Fibroblast of lung (primary cell): ENCODE results near the gene CARD16. TPM values are rescaled to one million over a fixed set of nuclear protein-coding genes. Genes with fewer than 3 reads are reported as not detected.
"Not testable (repeated sequence)": the region's sequence is repeated elsewhere in the genome, so short reads cannot be mapped to it uniquely, and the experiment has no call there.

Source experiments
- DNase-seq, 2 donors: peaks; one replicate each; pipeline versions ENCODE4 v3.0.0 to v3.0.0-alpha.2; 2010; ENCODE audit warnings: low read depth in 2 of 2
- H2AFZ ChIP-seq: 2 replicates; pipeline ENCODE4 v1.5.1; 2012; ENCODE audit warnings: low read length, control low read depth, inconsistent platforms
- H3K27ac ChIP-seq: 2 replicates; pipeline ENCODE4 v1.5.1; 2011; ENCODE audit warnings: low read length, control low read depth; ENCODE audit not compliant: insufficient read depth
- H3K27me3 ChIP-seq: 2 replicates; pipeline ENCODE4 v1.5.1; 2011; ENCODE audit warnings: mild to moderate bottlenecking, low read length; ENCODE audit not compliant: control insufficient read depth, insufficient read depth
- H3K36me3 ChIP-seq: 2 replicates; pipeline ENCODE4 v1.5.1; 2011; ENCODE audit warnings: low read length; ENCODE audit not compliant: control insufficient read depth, insufficient read depth
- H3K4me1 ChIP-seq: 2 replicates; pipeline ENCODE4 v1.5.1; 2011; ENCODE audit warnings: low read length; ENCODE audit not compliant: control insufficient read depth, insufficient read depth; ENCODE audit errors: extremely low read depth
- H3K4me2 ChIP-seq: 2 replicates; pipeline ENCODE4 v1.5.1; 2011; ENCODE audit warnings: low read length, control low read depth; ENCODE audit not compliant: insufficient read depth; ENCODE audit errors: extremely low read depth
- H3K4me3 ChIP-seq, 4 experiments: fragments of 200-600 bp in 1 of 4; sonication (generic) in 1 of 4; replicated peaks in 1 of 4; 2 replicates each; pipeline ENCODE4 v1.5.1; 2011 to 2016; ENCODE audit warnings: low read length in 4 of 4, low read depth in 3 of 4, mild to moderate bottlenecking in 3 of 4, control low read depth in 2 of 4, inconsistent platforms in 1 of 4, mixed read lengths in 1 of 4; ENCODE audit not compliant: insufficient read depth in 1 of 4; ENCODE audit errors: control extremely low read depth in 1 of 4
- H3K79me2 ChIP-seq: 2 replicates; pipeline ENCODE4 v1.5.1; 2012; ENCODE audit warnings: mild to moderate bottlenecking, low read length, inconsistent platforms; ENCODE audit not compliant: control insufficient read depth, insufficient read depth
- H3K9ac ChIP-seq: 2 replicates; pipeline ENCODE4 v1.5.1; 2011; ENCODE audit warnings: mild to moderate bottlenecking, low read length, control low read depth; ENCODE audit not compliant: insufficient read depth
- H3K9me3 ChIP-seq: 2 replicates; pipeline ENCODE4 v1.5.1; 2012; ENCODE audit warnings: low read depth, low read length; ENCODE audit not compliant: control insufficient read depth, insufficient read depth
- H4K20me1 ChIP-seq: 2 replicates; pipeline ENCODE4 v1.5.1; 2011; ENCODE audit warnings: low read length; ENCODE audit not compliant: control insufficient read depth, insufficient read depth; ENCODE audit errors: extremely low read depth
- EZH2 ChIP-seq: IDR thresholded peaks from 2 replicates; pipeline ENCODE4 v1.5.1; 2012; ENCODE audit warnings: low read length, control low read depth, mild to moderate bottlenecking; ENCODE audit errors: missing control alignments
- polyA plus RNA-seq, 2 donors: library from polyadenylated mRNA; depleted of rRNA in 1 of 2; stranded (reverse) in 1 of 2; unstranded in 1 of 2; fragments of >200 nt; gene quantifications; 2 replicates each; pipeline ENCODE4 v1.2.1, GENCODE V29; 2011 to 2012; ENCODE audit warnings: missing spikeins in 1 of 2
- total RNA-seq: library from RNA; depleted of rRNA; stranded (reverse); fragments of >200 nt; gene quantifications from 2 replicates; pipeline ENCODE4 v1.2.1, GENCODE V29; 2014
- TF ChIP-seq, protein P1 (sequence below), 2 donors: IDR thresholded peaks in 1 of 2; conservative IDR thresholded peaks in 1 of 2; 1 replicate in 1 of 2; 2 replicates in 1 of 2; pipeline ENCODE4 v1.5.1; 2011 to 2012; ENCODE audit warnings: low read length in 2 of 2, control low read depth in 1 of 2, inconsistent platforms in 1 of 2, low read depth in 1 of 2, mild to moderate bottlenecking in 1 of 2

Gene CARD16
- total and polyA plus RNA-seq, 2 donors (not counting 1 experiment from before 2014, with no cell fraction given), result 114 to 143 TPM

DNA sequence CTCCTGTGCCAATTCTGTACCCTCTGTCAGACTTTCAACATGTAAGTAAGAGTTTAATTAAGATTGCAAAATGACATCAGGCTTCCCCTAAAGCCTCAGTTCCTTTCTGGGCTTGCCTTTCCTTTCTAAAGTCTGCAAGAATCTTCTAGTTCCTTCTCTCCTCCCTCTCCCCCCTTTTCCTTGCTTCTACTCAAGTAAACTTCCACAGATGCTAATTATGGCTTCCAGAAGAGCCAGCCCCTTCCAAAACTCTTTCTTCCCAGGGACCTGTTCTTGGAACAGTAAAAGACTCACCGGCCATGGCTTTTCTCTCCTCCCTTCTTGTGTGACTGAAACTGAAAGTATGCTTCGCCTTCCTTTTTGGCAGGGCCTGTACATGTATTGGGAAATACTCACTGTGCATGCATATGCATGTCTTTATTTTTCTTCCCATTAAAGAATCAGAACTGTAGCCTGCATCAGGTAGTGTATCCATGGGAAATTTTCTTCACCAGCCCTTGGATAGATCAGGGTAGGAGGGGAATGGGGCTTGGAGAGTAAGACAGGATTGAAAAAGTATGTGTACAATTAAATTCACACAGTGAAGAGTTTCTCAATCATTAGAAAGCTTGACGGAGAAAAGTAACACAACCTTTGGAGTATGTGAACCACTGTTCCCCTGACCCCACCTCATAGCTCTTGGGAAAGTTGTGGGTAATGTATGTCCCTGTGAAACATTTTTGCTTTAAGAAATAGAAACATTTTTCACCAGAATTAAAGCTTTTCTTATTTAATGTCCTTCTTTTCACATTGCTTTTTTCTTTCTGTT is 10.1 kb downstream of the CARD16 start, which contains the start of gene CASP1:
Gene CASP1, minus strand, starts transcription at position 332 of the 808 bp plus-strand sequence. Its CDS starts 31 bp downstream, at position 301.
- Histone ChIP-seq H3K9ac (no peak within 1 kb of the TSS), H3K4me3 (peak within 1 kb of the TSS; percentile 15 to 80 (median 46))

DNA sequence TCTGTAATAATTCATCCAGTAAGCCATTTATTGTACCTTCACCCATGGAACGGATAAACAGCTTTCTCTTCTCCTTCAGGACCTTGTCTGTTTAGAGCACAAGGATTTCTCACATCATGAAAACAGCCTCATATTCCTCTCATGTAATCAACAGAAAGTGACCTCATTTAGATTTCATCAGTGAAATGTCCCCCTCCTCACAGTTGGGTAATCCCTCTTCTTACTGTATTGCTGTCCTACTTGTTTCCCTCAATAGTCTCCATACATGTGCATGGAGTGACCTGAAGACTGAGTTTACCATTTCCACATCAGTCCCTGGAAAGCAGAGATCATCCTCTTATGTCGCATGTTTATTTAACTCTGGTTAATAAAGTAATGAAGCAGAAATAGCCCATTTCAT is 10.7 kb downstream of the CARD16 start:
- not testable (repeated sequence) for H3K36me3 ChIP-seq, H3K79me2 ChIP-seq, H2AFZ ChIP-seq, H3K4me1 ChIP-seq, H3K9me3 ChIP-seq, H3K9ac ChIP-seq, H4K20me1 ChIP-seq, H3K27me3 ChIP-seq
- peak overlapping the region; percentile 15 to 80 (median 46) for H3K4me3 ChIP-seq
- peak overlapping the region; percentile 49 for H3K4me2 ChIP-seq
- DNase-seq, result peak in 1 of 2 donors; percentile 26
- H3K27ac ChIP-seq, result peak overlapping the region; percentile 8

More for the DNA sequence above, 10.1 kb downstream of the CARD16 start, which contains the start of gene CASP1:
- Histone ChIP-seq H3K27me3 (no peaks in the 10 kb centered on the region), H4K20me1 (no peaks in the 10 kb centered on the region), H3K9me3 (no peaks in the 10 kb centered on the region), H3K27ac (peak within 1 kb of the TSS; percentile 8), H3K36me3 (no peaks in the 10 kb centered on the region), H3K4me1 (peaks cover 2% of the 10 kb centered on the region), H2AFZ (peak within 1 kb of the TSS; percentile 22), H3K79me2 (no peaks in the 10 kb centered on the region), H3K4me2 (peak within 1 kb of the TSS; percentile 49)
- no peak for TF ChIP-seq EZH2
- TF ChIP-seq, protein P1, sequence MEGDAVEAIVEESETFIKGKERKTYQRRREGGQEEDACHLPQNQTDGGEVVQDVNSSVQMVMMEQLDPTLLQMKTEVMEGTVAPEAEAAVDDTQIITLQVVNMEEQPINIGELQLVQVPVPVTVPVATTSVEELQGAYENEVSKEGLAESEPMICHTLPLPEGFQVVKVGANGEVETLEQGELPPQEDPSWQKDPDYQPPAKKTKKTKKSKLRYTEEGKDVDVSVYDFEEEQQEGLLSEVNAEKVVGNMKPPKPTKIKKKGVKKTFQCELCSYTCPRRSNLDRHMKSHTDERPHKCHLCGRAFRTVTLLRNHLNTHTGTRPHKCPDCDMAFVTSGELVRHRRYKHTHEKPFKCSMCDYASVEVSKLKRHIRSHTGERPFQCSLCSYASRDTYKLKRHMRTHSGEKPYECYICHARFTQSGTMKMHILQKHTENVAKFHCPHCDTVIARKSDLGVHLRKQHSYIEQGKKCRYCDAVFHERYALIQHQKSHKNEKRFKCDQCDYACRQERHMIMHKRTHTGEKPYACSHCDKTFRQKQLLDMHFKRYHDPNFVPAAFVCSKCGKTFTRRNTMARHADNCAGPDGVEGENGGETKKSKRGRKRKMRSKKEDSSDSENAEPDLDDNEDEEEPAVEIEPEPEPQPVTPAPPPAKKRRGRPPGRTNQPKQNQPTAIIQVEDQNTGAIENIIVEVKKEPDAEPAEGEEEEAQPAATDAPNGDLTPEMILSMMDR (conservative IDR thresholded peaks at IDR 0.05 in 1 of 2, IDR thresholded peaks at IDR 0.05 in 1 of 2; ENCODE audit: low read depth in 1 of 2, low read length in 2 of 2), result no peak
- DNase-seq, result peak; percentile 79 to 91

DNA sequence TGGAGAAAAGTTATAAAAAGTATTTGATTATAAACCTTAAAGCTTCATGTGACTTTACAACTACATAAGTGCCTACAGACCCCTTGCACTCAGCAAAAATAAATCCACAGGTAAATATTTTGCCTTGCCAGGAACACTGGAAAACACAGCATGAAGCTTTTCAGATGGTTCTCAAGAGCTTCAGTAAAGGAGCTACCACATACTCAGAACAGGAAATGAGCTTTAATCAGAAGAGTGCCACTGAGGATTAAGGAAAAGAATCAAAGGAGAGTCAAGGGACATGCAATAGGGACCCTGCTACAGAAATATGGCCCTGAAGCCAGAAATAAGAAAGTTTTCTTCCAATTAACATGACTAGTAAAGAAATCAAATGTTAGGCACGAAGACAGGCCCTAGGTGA is 11.4 kb downstream of the CARD16 start:
- Histone ChIP-seq H3K36me3 (no peaks in the 10 kb centered on the region), H3K4me3 (peak overlapping the region in 2 of 4 experiments; percentile 69 to 80), H3K9me3 (no peaks in the 10 kb centered on the region), H3K79me2 (no peaks in the 10 kb centered on the region), H3K9ac (no peak overlapping the region), H3K27me3 (no peaks in the 10 kb centered on the region), H3K4me1 (peaks cover 2% of the 10 kb centered on the region), H3K27ac (no peak overlapping the region), H2AFZ (no peak overlapping the region), H4K20me1 (no peaks in the 10 kb centered on the region), H3K4me2 (peak overlapping the region; percentile 73)
- TF ChIP-seq EZH2, result no peak
- TF ChIP-seq, protein P1 (conservative IDR thresholded peaks at IDR 0.05 in 1 of 2, IDR thresholded peaks at IDR 0.05 in 1 of 2; ENCODE audit: low read depth in 1 of 2, low read length in 2 of 2), result no peak
- DNase-seq, result no peak
